KMS-11 (cell line): ENCODE results near the gene EN1.

Experiments used
- H2AFZ ChIP-seq: fragments of 200-600 bp; sonication (generic); 2 replicates; pipeline ENCODE4 v1.6.1; 2016; ENCODE audit warnings: antibody characterized with exemption, mixed run types, low read depth
- H3K27ac ChIP-seq: fragments of 200-600 bp; sonication (generic); 2 replicates; pipeline ENCODE4 v1.6.1; 2016; ENCODE audit warnings: mild to moderate bottlenecking, mixed run types
- H3K27me3 ChIP-seq: fragments of 200-600 bp; sonication (generic); 2 replicates; pipeline ENCODE4 v1.6.1; 2017; ENCODE audit warnings: mild to moderate bottlenecking, low read depth, mixed run types, moderate library complexity; ENCODE audit not compliant: insufficient read depth
- H3K36me3 ChIP-seq: fragments of 200-600 bp; sonication (generic); 2 replicates; pipeline ENCODE4 v1.6.1; 2017; ENCODE audit warnings: mild to moderate bottlenecking, mixed run types; ENCODE audit not compliant: insufficient read depth
- H3K4me1 ChIP-seq: fragments of 200-600 bp; sonication (generic); 2 replicates; pipeline ENCODE4 v1.6.1; 2016; ENCODE audit warnings: mild to moderate bottlenecking, low read depth, mixed run types; ENCODE audit not compliant: poor library complexity, severe bottlenecking
- H3K4me2 ChIP-seq: fragments of 200-600 bp; sonication (generic); 2 replicates; pipeline ENCODE4 v1.7.0; 2016; ENCODE audit warnings: mild to moderate bottlenecking, mixed run types
- H3K4me3 ChIP-seq: fragments of 200-600 bp; sonication (generic); IDR thresholded peaks from 2 replicates; pipeline ENCODE4 v1.6.1; 2017; ENCODE audit warnings: low read depth, low read length, mixed read lengths; ENCODE audit not compliant: insufficient read depth
- H3K79me2 ChIP-seq: fragments of 200-600 bp; sonication (generic); 2 replicates; pipeline ENCODE4 v1.6.1; 2016; ENCODE audit warnings: low read depth, mixed run types; ENCODE audit not compliant: insufficient read depth
- H3K9ac ChIP-seq: fragments of 200-600 bp; sonication (generic); 2 replicates; pipeline ENCODE4 v1.6.1; 2016; ENCODE audit warnings: mild to moderate bottlenecking, mixed run types
- H4K20me1 ChIP-seq: fragments of 200-600 bp; sonication (generic); 2 replicates; pipeline ENCODE4 v1.6.1; 2016; ENCODE audit warnings: mild to moderate bottlenecking, mixed run types; ENCODE audit not compliant: insufficient read depth
- TF ChIP-seq, protein P1 (sequence below): fragments of 200-600 bp; sonication (generic); conservative IDR thresholded peaks from 2 replicates; pipeline ENCODE4 v1.6.1; 2017; ENCODE audit warnings: low read depth, mild to moderate bottlenecking, antibody characterized with exemption, low read length, moderate library complexity, mixed read lengths

The EN1 gene

GRCh38 chr2:118861731-118862130, 14.3 kb upstream of the EN1 start:
- Histone ChIP-seq H3K9ac (no peak overlapping the region), H3K4me2 (no peak overlapping the region), H3K4me3 (no peak overlapping the region), H3K27ac (no peak overlapping the region), H3K27me3 (no peaks in the 10 kb centered on the region), H3K36me3 (no peaks in the 10 kb centered on the region), H3K4me1 (peaks cover 5% of the 10 kb centered on the region), H4K20me1 (no peaks in the 10 kb centered on the region), H3K79me2 (no peaks in the 10 kb centered on the region), H2AFZ (no peak overlapping the region)
- TF ChIP-seq, protein P1, sequence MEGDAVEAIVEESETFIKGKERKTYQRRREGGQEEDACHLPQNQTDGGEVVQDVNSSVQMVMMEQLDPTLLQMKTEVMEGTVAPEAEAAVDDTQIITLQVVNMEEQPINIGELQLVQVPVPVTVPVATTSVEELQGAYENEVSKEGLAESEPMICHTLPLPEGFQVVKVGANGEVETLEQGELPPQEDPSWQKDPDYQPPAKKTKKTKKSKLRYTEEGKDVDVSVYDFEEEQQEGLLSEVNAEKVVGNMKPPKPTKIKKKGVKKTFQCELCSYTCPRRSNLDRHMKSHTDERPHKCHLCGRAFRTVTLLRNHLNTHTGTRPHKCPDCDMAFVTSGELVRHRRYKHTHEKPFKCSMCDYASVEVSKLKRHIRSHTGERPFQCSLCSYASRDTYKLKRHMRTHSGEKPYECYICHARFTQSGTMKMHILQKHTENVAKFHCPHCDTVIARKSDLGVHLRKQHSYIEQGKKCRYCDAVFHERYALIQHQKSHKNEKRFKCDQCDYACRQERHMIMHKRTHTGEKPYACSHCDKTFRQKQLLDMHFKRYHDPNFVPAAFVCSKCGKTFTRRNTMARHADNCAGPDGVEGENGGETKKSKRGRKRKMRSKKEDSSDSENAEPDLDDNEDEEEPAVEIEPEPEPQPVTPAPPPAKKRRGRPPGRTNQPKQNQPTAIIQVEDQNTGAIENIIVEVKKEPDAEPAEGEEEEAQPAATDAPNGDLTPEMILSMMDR, result no peak

GRCh38 chr2:118861242-118861641, 13.8 kb upstream of the EN1 start:
- Histone ChIP-seq H3K27ac (no peak overlapping the region), H4K20me1 (no peaks in the 10 kb centered on the region), H3K79me2 (no peaks in the 10 kb centered on the region), H3K4me2 (no peak overlapping the region), H3K4me3 (no peak overlapping the region), H3K4me1 (peaks cover 5% of the 10 kb centered on the region), H2AFZ (no peak overlapping the region), H3K36me3 (no peaks in the 10 kb centered on the region), H3K27me3 (no peaks in the 10 kb centered on the region), H3K9ac (no peak overlapping the region)
- TF ChIP-seq, protein P1, result no peak

DNA sequence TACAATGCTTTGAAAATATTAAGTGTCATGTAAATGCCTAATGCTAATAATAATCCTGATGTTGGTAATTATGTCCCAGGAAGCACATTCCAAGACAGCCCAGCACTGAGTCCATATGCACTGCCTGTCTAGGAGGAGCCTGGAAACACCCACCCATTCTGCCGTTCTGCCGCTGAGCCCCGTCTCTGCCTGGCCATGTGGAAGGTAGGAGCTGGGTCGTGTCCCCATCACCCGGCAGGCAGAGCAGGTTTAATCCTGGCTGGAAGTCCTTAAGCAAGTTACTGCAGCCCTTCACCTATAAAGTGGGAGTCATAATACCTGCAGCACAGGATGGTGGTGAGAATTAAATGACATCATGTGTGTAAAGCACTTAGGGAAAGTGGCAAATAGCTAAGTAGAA, 13.1 kb upstream of the EN1 start:
- TF ChIP-seq, protein P1, result no peak
- H3K9ac ChIP-seq, result no peak overlapping the region
- no peak overlapping the region for H3K4me3 ChIP-seq
- no peak overlapping the region for H3K4me2 ChIP-seq
- no peaks in the 10 kb centered on the region for H4K20me1 ChIP-seq
- no peaks in the 10 kb centered on the region for H3K79me2 ChIP-seq
- H3K27ac ChIP-seq, result no peak overlapping the region
- H3K36me3 ChIP-seq, result no peaks in the 10 kb centered on the region
- H3K27me3 ChIP-seq, result no peaks in the 10 kb centered on the region
- H3K4me1 ChIP-seq, result peaks cover 5% of the 10 kb centered on the region
- H2AFZ ChIP-seq, result no peak overlapping the region

DNA sequence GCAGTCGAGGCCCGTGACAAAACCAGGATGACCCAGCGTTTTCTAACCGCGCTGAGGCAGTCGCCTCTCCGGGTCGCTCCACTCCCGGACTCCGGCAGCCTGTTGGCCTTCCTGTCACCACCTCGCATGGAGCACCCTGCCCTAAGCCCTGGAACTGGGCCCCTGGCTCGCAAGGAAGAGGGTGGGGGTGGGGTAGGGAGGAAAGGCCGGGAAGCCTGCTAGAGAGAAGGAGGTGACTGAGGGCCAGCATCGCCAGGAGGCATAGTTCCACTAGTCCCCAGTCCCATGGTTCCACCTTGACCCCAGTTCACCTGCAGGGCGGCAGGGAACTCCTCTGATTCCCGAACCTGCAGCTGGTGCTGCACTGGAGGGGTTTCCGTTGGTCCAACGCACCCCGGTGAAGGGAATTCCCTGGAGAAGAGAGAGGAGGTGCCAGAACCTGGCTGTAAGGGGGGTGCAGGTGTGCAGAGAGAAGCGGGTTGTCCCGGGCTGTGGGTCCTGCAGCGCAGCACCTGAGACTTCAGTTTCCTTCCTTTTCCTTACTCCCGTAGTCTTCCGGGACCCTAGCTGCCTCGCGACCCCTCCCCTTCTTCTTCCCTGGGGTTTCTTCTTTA, 11.8 kb upstream of the EN1 start:
- H3K27me3 ChIP-seq, result no peaks in the 10 kb centered on the region
- no peak overlapping the region for H3K9ac ChIP-seq
- no peak overlapping the region for H3K4me3 ChIP-seq
- peaks cover 5% of the 10 kb centered on the region for H3K4me1 ChIP-seq
- H3K79me2 ChIP-seq, result no peaks in the 10 kb centered on the region
- TF ChIP-seq, protein P1, result no peak
- no peak overlapping the region for H3K27ac ChIP-seq
- H3K36me3 ChIP-seq, result no peaks in the 10 kb centered on the region
- H2AFZ ChIP-seq, result no peak overlapping the region
- no peaks in the 10 kb centered on the region for H4K20me1 ChIP-seq
- no peak overlapping the region for H3K4me2 ChIP-seq
